Stimulated activated CD4-positive, alpha-beta T cell treated with anti-CD3 and anti-CD28 coated beads, Interleukin-12 subunit alpha, Interleukin-12 subunit beta, amount 100 ng/mL, for 24 hours (primary cell): Measurements from ENCODE around the gene SLC5A7.

ENCODE experiments used
- DNase-seq, 2 experiments: peaks; one replicate each; pipeline ENCODE4 v3.0.0-alpha.2; 2020; ENCODE audit warnings: low read depth in 2 of 2

The SLC5A7 gene

GRCh38 chr2:107986278-107987217 is at the start of gene SLC5A7:
Gene SLC5A7 (plus strand): TSS chr2:107986524. CDS start chr2:107988156, 1,632 bp downstream.
- DNase-seq: no peak

- DNase-seq: no peak
These were observed 24.9 kb upstream of the SLC5A7 start for GRCh38 chr2:107961395-107961794.

GRCh38 chr2:107964185-107964584 is 22.1 kb upstream of the SLC5A7 start:
- no peak for DNase-seq

GRCh38 chr2:107984707-107985106 is 1.6 kb upstream of the SLC5A7 start:
- no peak for DNase-seq

- DNase-seq: no peak
These were observed 1.8 kb downstream of the SLC5A7 start for GRCh38 chr2:107988108-107988507.

- no peak for DNase-seq
These were observed 3.1 kb downstream of the SLC5A7 start for GRCh38 chr2:107989445-107989844.

GRCh38 chr2:107990718-107991117 is 4.4 kb downstream of the SLC5A7 start:
- no peak for DNase-seq

GRCh38 chr2:107992069-107992468 is 5.7 kb downstream of the SLC5A7 start:
- no peak for DNase-seq

- no peak for DNase-seq
These were observed 12.8 kb downstream of the SLC5A7 start for GRCh38 chr2:107999158-107999557.

- DNase-seq: no peak
These were observed 24.7 kb downstream of the SLC5A7 start for GRCh38 chr2:108010912-108011591.

- DNase-seq: no peak
These were observed 27.0 kb downstream of the SLC5A7 start for GRCh38 chr2:108013305-108013704.

- no peak for DNase-seq
These were observed 36.3 kb downstream of the SLC5A7 start for GRCh38 chr2:108022628-108023027.

GRCh38 chr2:108023776-108024175 is 37.5 kb downstream of the SLC5A7 start:
- no peak for DNase-seq

- DNase-seq: no peak
These were observed 39.9 kb downstream of the SLC5A7 start for GRCh38 chr2:108026092-108026794.

GRCh38 chr2:108029496-108029895 is 43.2 kb downstream of the SLC5A7 start:
- no peak for DNase-seq

- DNase-seq: no peak
These were observed 43.6 kb downstream of the SLC5A7 start for GRCh38 chr2:108029912-108030311.

- no peak for DNase-seq
These were observed 45.2 kb downstream of the SLC5A7 start for GRCh38 chr2:108031471-108031941.

- DNase-seq: no peak
These were observed 48.5 kb downstream of the SLC5A7 start for GRCh38 chr2:108034843-108035242.

- DNase-seq: no peak
These were observed 62.4 kb downstream of the SLC5A7 start for GRCh38 chr2:108048752-108049151.

GRCh38 chr2:108058576-108059137 is 72.3 kb downstream of the SLC5A7 start:
- DNase-seq: no peak

- no peak for DNase-seq
These were observed 75.2 kb downstream of the SLC5A7 start for GRCh38 chr2:108061439-108062042.
